NCI-H1092 (cell line): Measurements from ENCODE around the gene MLLT1.

Experiments
- DNase-seq: peaks from one replicate; lab custom pipeline; 2025; lab: John Stamatoyannopoulos, UW

The MLLT1 gene

DNA sequence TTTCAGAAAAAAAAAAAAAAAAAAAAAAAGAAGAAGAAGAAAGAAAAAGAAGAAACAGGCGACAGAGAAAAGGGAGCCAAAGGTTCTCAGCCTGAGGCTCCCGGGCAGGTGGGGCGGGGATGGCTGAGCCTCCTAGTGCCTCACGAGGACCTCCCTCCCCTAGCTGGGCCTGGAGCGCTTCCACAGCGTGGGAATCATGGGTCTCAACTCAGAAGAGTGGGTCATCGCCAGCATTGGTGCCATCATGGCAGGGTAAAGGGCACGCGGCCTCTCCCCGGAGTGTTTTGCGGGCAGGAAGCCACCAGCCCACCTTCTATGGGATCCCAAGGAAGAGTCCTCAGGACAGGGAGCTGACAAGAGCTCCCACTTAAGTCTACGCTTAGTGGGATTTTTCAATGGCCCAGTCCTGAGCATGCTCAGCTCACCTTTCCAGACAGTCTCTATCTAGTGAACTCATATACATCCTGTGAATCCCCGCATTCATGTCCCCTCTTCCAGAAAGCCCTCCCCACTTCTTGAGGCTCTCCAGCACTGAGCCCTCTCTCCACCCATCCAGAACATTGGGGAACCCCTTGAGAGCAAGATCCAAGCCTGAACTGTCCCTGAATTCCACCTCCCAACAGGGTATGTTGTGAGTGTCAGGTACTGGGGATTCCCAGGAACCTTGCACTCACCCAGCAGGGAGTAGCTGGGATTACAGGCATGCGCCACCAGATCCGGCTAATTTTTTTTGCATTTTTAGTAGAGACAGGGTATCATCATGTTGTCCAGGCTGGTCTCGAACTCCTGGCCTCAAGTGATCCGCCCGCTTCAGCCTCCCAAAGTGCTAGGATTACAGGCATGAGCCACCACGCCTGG, 74.7 kb downstream of the MLLT1 start:
- no peak for DNase-seq

DNA sequence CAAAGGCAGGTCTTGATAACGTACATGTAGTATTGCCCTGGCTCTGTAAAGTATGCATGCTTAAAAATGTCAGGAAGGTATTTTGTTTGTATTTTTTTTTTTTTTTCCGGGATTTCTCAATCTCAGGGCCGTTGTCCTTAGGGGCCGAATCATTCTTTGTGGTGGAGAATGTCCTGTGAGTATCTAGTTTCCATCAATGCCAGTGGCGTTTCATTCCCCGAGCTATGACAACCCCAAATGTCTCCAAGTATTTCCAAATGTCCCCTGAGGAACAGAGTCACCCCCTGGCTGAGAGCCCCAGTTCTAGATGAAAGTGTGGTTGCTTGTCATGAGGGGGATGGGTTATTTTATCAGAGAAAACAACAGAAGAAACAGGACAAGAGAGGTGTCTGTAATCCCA, 75.6 kb downstream of the MLLT1 start:
- no peak for DNase-seq

- DNase-seq: peak; percentile 99
Measured at GRCh38 chr19:6199240-6199994, 80.4 kb downstream of the MLLT1 start.

- no peak for DNase-seq
Measured at GRCh38 chr19:6198896-6199239, 80.9 kb downstream of the MLLT1 start.

- DNase-seq: no peak
Measured at GRCh38 chr19:6196361-6196760, 83.4 kb downstream of the MLLT1 start.

GRCh38 chr19:6188811-6189210, 91.0 kb downstream of the MLLT1 start:
- DNase-seq: no peak

DNA sequence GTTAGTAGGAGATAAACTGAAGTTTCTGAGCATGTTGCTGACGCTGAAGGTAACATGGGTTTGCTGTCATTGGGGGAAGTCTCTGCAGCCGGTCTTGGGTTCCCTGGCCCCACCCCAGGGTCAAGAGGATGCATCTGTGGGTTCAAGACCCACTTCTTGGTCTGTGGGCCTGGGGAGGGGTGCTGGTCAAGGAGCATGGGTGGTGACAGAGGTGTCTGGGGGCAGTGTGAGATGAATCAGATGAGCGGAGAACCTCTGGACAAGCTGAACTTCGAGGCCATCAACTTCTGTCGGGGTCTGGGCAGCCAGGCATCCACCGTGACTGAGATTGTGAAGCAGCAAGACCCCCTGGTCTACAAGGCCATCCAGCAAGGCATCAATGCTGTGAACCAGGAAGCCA, 92.4 kb downstream of the MLLT1 start:
- DNase-seq: no peak

- DNase-seq: no peak
Measured at GRCh38 chr19:6185835-6186834, 93.6 kb downstream of the MLLT1 start.

GRCh38 chr19:6185093-6185834, 94.5 kb downstream of the MLLT1 start:
- DNase-seq: no peak

GRCh38 chr19:6181119-6181518, 98.7 kb downstream of the MLLT1 start:
- no peak for DNase-seq

DNA sequence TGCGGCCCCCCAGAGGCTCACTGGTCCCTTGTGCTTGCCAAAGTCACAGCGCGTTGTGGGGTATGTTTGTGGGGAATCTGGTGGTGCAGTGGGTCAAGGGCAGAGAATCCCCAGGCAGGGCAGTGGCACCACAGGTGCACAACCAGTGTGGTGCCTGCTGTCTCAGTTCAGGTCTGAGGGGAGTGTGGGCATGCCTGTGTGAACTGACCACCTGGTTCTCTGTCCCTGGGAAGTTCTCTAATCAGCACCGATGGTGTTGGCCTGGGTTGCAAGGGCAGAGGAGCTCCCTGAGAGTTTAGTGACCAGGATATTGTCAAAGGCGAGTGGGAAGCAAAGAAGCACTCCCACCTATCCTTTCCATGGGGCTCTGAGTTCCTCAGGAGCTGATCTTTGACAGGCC, 106.6 kb downstream of the MLLT1 start:
- DNase-seq: no peak

GRCh38 chr19:6172074-6172863, 107.5 kb downstream of the MLLT1 start:
- no peak for DNase-seq

- DNase-seq: no peak
Measured at GRCh38 chr19:6167115-6167514, 112.7 kb downstream of the MLLT1 start.

- DNase-seq: no peak
Measured at GRCh38 chr19:6164906-6165531, 114.8 kb downstream of the MLLT1 start.

- no peak for DNase-seq
Measured at GRCh38 chr19:6161271-6161850, 118.4 kb downstream of the MLLT1 start.
